GM12865 (cell line): ENCODE data around the gene ADAMTSL4.

ENCODE experiments used
- DNase-seq: peaks from one replicate; pipeline ENCODE4 v3.0.0; 2010; ENCODE audit warnings: low read depth
- H3K4me3 ChIP-seq: 2 replicates; pipeline ENCODE4 v1.5.1; 2011; ENCODE audit warnings: mild to moderate bottlenecking, low read depth, low read length, control low read depth
- CTCF ChIP-seq: IDR thresholded peaks from 2 replicates; pipeline ENCODE4 v1.5.1; 2011; ENCODE audit warnings: low read length, control low read depth, low read depth, inconsistent platforms; ENCODE audit not compliant: insufficient read depth; ENCODE audit errors: missing control alignments

Gene ADAMTSL4

DNA sequence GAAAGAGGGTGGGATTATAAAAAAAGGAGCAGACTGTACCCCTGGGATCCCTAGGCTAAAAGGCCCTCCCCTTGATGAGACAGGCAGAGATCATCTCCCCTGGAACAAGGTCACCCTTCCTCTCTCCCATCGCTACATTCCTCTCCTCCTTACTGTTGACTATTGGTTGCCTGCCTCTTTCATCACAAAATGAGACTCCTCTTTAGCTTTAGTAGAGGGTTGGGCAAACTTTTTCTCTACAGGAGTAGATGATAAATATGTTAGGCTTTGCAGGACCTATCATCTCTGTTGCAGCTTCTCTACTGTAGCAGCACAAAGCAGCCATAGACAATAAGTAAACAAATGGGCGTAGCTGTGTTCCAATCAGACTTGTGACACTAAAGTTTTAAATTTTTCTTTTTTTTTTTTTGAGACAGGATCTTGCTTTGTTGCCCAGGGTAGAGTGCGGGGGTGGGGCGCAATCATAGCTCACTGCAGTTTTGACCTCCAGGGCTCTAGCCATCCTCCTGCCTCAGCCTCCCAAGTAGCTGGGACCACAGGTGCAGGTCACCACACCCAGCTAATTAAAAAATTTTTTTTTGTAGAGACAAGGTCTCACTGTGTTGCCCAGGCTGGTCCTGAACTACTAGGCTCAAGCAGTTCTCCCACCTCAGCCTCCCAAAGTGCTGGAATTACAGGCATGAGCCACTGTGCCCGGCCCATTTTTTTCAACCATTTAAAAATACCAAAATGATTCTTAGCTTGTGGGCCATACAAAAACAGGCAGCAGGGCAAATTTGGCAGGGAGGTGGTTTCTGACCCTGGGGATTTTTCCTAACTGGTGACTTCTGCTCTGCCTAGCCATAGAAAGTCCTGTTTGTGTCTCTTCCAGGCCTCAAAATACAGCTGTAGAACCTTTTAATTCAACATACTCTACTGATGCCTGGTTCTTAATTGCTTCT, 15.1 kb downstream of the ADAMTSL4 start:
- TF ChIP-seq CTCF: no peak
- peak overlapping the region; percentile 83 for H3K4me3 ChIP-seq

GRCh38 chr1:150565240-150565991, 16.2 kb downstream of the ADAMTSL4 start:
- DNase-seq: peak; percentile 29
- peak overlapping the region; percentile 21; the same call in 1 of the 2 replicates for H3K4me3 ChIP-seq

More for the DNA sequence above, 15.1 kb downstream of the ADAMTSL4 start:
- DNase-seq: peak; percentile 52

DNA sequence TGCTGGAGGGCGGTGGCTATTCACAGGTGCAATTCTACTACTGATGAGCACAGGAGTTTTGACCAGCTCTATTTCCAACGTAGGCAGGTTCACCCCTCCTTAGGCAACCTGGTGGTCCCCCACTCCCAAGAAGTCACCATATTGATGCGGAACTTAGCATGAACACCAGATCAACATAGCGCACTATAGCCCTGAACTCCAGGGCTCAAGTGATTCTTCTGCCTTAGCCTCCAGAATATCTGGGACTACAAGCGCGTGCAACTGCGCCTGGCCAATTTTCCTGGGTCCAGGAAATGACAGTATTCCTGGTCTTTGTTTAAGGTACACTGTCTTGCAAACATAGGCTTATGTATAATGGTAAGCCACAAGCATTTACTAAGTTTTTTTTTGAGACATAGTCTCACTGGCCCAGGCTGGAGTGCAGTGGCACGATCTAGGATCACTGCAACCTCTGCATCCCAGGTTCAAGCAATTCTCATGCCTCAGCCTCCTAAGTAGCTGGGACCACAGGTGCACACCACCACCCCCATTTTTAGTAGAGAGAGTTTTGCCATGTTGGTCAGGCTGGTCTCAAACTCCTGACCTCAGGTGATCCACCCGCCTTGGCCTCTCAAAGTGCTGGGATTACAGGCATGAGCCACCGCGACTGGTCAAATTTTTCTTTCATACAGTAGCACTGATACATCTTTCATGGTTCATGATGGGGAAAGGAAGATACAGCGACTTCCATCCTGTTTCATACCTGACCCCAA, 17.6 kb downstream of the ADAMTSL4 start:
- peak overlapping the region; percentile 1 for H3K4me3 ChIP-seq
- no peak for TF ChIP-seq CTCF
- peak; percentile 24 for DNase-seq

DNA sequence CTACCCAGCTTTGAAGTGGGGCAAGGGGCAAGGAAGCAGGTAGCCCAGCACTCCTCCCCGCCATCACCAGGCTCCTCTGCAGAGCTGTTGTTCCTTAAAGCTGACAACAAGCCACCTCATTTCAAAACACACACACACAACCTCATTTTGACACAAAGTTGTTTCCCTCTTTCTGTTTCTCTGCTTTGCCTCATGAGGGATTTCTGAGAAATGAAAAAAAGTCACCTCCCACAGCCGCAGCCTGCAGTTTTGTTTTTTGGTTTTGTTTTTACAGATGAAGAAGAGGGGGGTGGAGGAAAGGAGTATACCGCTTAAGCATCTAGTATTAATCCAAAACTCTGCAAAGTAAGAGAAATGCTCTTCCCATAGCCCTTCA, 18.1 kb downstream of the ADAMTSL4 start:
- DNase-seq: peak; percentile 96
- TF ChIP-seq CTCF: no peak
- peak overlapping the region; percentile 26 for H3K4me3 ChIP-seq

DNA sequence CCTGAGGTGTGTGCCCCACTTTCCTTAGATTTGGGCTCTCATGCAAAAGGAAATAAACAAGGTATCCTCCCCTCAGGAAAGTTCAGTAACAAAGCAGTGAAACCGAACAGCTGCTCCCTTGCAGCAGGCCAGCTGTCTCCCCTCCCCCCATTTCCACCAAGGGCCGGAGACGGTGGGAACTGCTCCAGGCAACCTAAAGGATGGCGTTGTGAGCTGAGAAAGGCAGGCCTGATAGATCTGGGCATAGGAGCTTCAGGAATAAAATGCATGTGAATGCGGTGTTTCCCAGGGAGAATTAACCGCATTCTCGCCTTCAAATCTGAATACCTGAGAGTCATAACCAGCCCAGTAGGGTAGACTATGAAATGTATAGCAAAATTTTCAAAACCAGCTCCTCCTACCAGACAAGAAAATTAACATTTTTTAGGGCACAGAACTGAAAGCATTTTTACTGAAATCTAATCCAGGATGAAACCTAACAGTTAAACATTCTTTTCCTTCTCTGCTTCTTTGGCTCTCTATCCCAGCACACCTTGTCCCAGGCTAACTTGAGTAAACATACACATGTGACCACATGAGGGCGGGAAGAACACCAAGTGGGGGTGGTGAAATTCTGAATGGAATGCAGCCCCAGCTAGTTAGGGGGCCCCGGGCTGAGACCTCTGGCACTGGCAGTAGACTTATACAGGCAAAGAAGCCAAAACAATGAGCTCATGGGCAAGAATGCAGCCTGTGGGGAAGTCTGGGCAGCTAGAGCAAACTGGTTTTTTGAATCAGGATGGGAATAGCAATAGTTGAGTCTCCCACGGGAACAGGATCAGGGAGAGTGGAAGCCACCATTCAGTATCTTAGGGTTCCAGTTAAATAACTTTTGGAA, 18.7 kb downstream of the ADAMTSL4 start:
- DNase-seq: peak; percentile 88
- TF ChIP-seq CTCF: no peak
- H3K4me3 ChIP-seq: peak overlapping the region; percentile 26

DNA sequence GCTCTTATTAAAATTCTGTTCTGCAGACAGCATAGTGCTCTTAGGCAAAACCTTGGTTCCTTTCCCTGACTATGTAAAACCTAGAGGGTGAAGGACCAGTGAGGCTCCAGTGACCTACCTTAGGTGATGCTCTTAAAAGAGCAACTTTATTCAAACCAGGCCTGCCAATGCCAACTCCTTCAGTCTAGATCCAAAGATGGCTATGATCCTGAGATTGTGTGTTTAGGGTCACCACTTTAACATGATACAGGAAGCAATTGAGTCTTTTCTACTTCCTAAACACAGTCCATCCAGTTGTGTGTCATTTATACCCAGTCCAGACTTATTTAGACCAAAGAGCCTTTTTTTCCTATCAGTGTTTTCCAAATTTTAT, 19.4 kb downstream of the ADAMTSL4 start:
- H3K4me3 ChIP-seq: peak overlapping the region; percentile 26
- peak; percentile 65 for DNase-seq
- no peak for TF ChIP-seq CTCF
